ENCODE results near the gene SMPX. TPM values are rescaled to one million over a fixed set of nuclear protein-coding genes. Genes with fewer than 3 reads are reported as not detected.

SMPX gene
- total and polyA plus RNA-seq, 9 of the 15 experiments (the other 6 are each of a cell fraction or from before 2014, with no cell fraction given): not detected

DNA sequence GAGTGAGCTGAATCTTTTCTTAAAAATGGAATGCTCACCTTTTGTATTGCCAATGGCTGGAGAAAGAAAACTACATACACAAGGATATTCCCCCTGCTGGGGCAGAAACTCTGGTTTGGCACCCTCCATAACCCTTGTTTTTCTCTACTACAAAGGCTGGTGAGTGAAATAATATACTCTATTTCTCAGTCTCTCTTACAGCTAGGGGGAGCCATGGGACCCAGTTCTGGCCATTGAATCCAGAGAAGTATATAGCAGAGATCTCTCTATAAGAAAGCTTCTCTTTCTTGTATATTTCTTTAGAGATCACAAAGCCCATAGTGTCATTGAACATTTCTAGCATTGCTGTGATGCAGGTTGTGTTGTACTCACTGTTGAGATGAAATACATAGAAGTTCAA, 49.8 kb downstream of the SMPX start (continued):
- TF ChIP-seq, protein P1, sequence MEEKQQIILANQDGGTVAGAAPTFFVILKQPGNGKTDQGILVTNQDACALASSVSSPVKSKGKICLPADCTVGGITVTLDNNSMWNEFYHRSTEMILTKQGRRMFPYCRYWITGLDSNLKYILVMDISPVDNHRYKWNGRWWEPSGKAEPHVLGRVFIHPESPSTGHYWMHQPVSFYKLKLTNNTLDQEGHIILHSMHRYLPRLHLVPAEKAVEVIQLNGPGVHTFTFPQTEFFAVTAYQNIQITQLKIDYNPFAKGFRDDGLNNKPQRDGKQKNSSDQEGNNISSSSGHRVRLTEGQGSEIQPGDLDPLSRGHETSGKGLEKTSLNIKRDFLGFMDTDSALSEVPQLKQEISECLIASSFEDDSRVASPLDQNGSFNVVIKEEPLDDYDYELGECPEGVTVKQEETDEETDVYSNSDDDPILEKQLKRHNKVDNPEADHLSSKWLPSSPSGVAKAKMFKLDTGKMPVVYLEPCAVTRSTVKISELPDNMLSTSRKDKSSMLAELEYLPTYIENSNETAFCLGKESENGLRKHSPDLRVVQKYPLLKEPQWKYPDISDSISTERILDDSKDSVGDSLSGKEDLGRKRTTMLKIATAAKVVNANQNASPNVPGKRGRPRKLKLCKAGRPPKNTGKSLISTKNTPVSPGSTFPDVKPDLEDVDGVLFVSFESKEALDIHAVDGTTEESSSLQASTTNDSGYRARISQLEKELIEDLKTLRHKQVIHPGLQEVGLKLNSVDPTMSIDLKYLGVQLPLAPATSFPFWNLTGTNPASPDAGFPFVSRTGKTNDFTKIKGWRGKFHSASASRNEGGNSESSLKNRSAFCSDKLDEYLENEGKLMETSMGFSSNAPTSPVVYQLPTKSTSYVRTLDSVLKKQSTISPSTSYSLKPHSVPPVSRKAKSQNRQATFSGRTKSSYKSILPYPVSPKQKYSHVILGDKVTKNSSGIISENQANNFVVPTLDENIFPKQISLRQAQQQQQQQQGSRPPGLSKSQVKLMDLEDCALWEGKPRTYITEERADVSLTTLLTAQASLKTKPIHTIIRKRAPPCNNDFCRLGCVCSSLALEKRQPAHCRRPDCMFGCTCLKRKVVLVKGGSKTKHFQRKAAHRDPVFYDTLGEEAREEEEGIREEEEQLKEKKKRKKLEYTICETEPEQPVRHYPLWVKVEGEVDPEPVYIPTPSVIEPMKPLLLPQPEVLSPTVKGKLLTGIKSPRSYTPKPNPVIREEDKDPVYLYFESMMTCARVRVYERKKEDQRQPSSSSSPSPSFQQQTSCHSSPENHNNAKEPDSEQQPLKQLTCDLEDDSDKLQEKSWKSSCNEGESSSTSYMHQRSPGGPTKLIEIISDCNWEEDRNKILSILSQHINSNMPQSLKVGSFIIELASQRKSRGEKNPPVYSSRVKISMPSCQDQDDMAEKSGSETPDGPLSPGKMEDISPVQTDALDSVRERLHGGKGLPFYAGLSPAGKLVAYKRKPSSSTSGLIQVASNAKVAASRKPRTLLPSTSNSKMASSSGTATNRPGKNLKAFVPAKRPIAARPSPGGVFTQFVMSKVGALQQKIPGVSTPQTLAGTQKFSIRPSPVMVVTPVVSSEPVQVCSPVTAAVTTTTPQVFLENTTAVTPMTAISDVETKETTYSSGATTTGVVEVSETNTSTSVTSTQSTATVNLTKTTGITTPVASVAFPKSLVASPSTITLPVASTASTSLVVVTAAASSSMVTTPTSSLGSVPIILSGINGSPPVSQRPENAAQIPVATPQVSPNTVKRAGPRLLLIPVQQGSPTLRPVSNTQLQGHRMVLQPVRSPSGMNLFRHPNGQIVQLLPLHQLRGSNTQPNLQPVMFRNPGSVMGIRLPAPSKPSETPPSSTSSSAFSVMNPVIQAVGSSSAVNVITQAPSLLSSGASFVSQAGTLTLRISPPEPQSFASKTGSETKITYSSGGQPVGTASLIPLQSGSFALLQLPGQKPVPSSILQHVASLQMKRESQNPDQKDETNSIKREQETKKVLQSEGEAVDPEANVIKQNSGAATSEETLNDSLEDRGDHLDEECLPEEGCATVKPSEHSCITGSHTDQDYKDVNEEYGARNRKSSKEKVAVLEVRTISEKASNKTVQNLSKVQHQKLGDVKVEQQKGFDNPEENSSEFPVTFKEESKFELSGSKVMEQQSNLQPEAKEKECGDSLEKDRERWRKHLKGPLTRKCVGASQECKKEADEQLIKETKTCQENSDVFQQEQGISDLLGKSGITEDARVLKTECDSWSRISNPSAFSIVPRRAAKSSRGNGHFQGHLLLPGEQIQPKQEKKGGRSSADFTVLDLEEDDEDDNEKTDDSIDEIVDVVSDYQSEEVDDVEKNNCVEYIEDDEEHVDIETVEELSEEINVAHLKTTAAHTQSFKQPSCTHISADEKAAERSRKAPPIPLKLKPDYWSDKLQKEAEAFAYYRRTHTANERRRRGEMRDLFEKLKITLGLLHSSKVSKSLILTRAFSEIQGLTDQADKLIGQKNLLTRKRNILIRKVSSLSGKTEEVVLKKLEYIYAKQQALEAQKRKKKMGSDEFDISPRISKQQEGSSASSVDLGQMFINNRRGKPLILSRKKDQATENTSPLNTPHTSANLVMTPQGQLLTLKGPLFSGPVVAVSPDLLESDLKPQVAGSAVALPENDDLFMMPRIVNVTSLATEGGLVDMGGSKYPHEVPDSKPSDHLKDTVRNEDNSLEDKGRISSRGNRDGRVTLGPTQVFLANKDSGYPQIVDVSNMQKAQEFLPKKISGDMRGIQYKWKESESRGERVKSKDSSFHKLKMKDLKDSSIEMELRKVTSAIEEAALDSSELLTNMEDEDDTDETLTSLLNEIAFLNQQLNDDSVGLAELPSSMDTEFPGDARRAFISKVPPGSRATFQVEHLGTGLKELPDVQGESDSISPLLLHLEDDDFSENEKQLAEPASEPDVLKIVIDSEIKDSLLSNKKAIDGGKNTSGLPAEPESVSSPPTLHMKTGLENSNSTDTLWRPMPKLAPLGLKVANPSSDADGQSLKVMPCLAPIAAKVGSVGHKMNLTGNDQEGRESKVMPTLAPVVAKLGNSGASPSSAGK (IDR thresholded peaks at IDR 0.05): no peak
- TF ChIP-seq BRCA1 (IDR thresholded peaks at IDR 0.05) (no peak), BRCA1 (CRISPR knock-in tag; IDR thresholded peaks at IDR 0.05) (no peak), ZNF778 (CRISPR knock-in tag; IDR thresholded peaks at IDR 0.05) (no peak)

All from K562 (cell line).